LNCaP clone FGC (cell line): ENCODE data around the gene SSTR5.

Source experiments
- DNase-seq: peaks from one replicate; pipeline ENCODE4 v3.0.0-alpha.2; 2011; ENCODE audit warnings: low read depth
- H3K4me3 ChIP-seq: 2 replicates; pipeline ENCODE4 v1.5.1; 2011; ENCODE audit warnings: mild to moderate bottlenecking, low read depth, low read length, control low read depth
- CTCF ChIP-seq: IDR thresholded peaks from 2 replicates; pipeline ENCODE4 v1.5.1; 2012; ENCODE audit warnings: mild to moderate bottlenecking; ENCODE audit not compliant: control insufficient read depth, insufficient read depth; ENCODE audit errors: extremely low read depth

The SSTR5 gene

GRCh38 chr16:1127971-1128715 lies 55.6 kb downstream of the SSTR5 start:
- DNase-seq, result no peak
- no peak overlapping the region for H3K4me3 ChIP-seq
- TF ChIP-seq CTCF, result no peak

GRCh38 chr16:1129106-1129960 lies 56.8 kb downstream of the SSTR5 start:
- H3K4me3 ChIP-seq, result no peak overlapping the region
- TF ChIP-seq CTCF, result no peak
- no peak for DNase-seq

- TF ChIP-seq CTCF, result no peak
- no peak for DNase-seq
- H3K4me3 ChIP-seq, result no peak overlapping the region
These were observed 57.8 kb downstream of the SSTR5 start for GRCh38 chr16:1130382-1130781.
